K562 (cell line): ENCODE measurements around the gene ARHGAP30. TPM values are rescaled to one million over a fixed set of nuclear protein-coding genes. Genes with fewer than 3 reads are reported as not detected.
A peak's percentile ranks its signal among the peaks of the same experiment; 100 is the strongest.

Experiments
- ATAC-seq: fragments of 200-7000 bp; cut with Tn5 transposase; 3 replicates; pipeline ENCODE4 v1.9.1; 2020; ENCODE audit warnings: moderate library complexity
- BruUV-seq: library from RNA; stranded (reverse); fragments of 400-500 nt; replicated peaks from 2 replicates; lab custom pipeline; 2021; lab: Mats Ljungman, UMichigan
- CTCF ChIA-PET: fragments of 300-600 bp; formaldehyde crosslinking; extraction: SDS; loops from one replicate; lab custom pipeline; 2021; ENCODE audit warnings: low intra/inter-chr PET ratio; lab: Yijun Ruan, JAX
- POLR2A ChIA-PET: fragments of 300-600, 350-650 bp; sonication (Branson Sonifier 250); formaldehyde crosslinking; extraction: SDS; loops from one replicate; lab custom pipeline; 2021; ENCODE audit warnings: antibody characterized with exemption, inconsistent platforms; lab: Yijun Ruan, JAX
- DNase-seq, 4 experiments: peaks; one replicate each; pipeline versions ENCODE4 v3.0.0 to v3.0.0-alpha.2; 2011 to 2018; ENCODE audit warnings: low spot score in 3 of 4, mixed read lengths in 3 of 4; ENCODE audit errors: extremely low read depth in 1 of 4
- FAIRE-seq: peaks from 2 replicates; lab custom pipeline; 2011; peaks lifted over from hg19 to GRCh38; lab: Jason Lieb, UNC
- H2AFZ ChIP-seq: 2 replicates; pipeline ENCODE4 v1.6.0; 2011; ENCODE audit warnings: low read depth, low read length, control low read depth, inconsistent platforms
- H3K27ac ChIP-seq: fragments of 200-600 bp; 3 replicates; pipeline ENCODE4 v1.8.0; 2011; ENCODE audit warnings: low read depth, mild to moderate bottlenecking, control low read depth, inconsistent platforms, low read length, moderate library complexity, mixed read lengths; ENCODE audit errors: extremely low read depth
- H3K27me3 ChIP-seq, 2 experiments: fragments of 300-600 bp in 1 of 2; 2 replicates in 1 of 2; 3 replicates in 1 of 2; pipeline versions ENCODE4 v1.6.0 to v1.8.0; 2011; ENCODE audit warnings: inconsistent platforms in 2 of 2, low read length in 2 of 2, mild to moderate bottlenecking in 1 of 2, mixed read lengths in 1 of 2, moderate library complexity in 1 of 2; ENCODE audit not compliant: control insufficient read depth in 2 of 2, insufficient read depth in 2 of 2
- H3K36me3 ChIP-seq: fragments of 300-600 bp; 3 replicates; pipeline ENCODE4 v1.8.0; 2011; ENCODE audit warnings: mild to moderate bottlenecking, low read length, inconsistent platforms; ENCODE audit not compliant: control insufficient read depth, insufficient read depth
- H3K4me1 ChIP-seq, 2 experiments: fragments of 200-600 bp in 1 of 2; replicated peaks in 1 of 2; 2 replicates in 1 of 2; 3 replicates in 1 of 2; pipeline versions ENCODE4 v1.5.1 to v1.8.0; 2011; ENCODE audit warnings: inconsistent platforms in 2 of 2, low read length in 2 of 2, mild to moderate bottlenecking in 1 of 2, mixed read lengths in 1 of 2, moderate library complexity in 1 of 2; ENCODE audit not compliant: control insufficient read depth in 2 of 2, insufficient read depth in 2 of 2
- H3K4me2 ChIP-seq: 2 replicates; pipeline ENCODE4 v1.6.1; 2011; ENCODE audit warnings: low read length, control low read depth, inconsistent platforms, mixed read lengths; ENCODE audit not compliant: insufficient read depth
- H3K4me3 ChIP-seq: fragments of 200-600 bp; sonication (generic), shearing (Covaris generic); 2 replicates; pipeline ENCODE4 v1.5.1; 2016; ENCODE audit warnings: control low read depth, inconsistent platforms
- H3K79me2 ChIP-seq: fragments of 200-600 bp; 3 replicates; pipeline ENCODE4 v1.8.0; 2011; ENCODE audit warnings: low read length, inconsistent platforms; ENCODE audit not compliant: control insufficient read depth, insufficient read depth
- H3K9ac ChIP-seq, 2 experiments: 2 replicates each; pipeline versions ENCODE4 v1.6.0 to v1.6.1; 2011; ENCODE audit warnings: low read depth in 2 of 2, low read length in 2 of 2, control low read depth in 1 of 2, inconsistent platforms in 1 of 2, mild to moderate bottlenecking in 1 of 2, mixed read lengths in 1 of 2; ENCODE audit not compliant: insufficient read depth in 1 of 2
- H3K9me1 ChIP-seq: one replicate; pipeline ENCODE4 v1.6.0; 2011; ENCODE audit warnings: inconsistent platforms, mild to moderate bottlenecking, low read length, moderate library complexity; ENCODE audit not compliant: control insufficient read depth, insufficient read depth
- H3K9me3 ChIP-seq: replicated peaks from 2 replicates; pipeline ENCODE4 v1.5.1; 2011; ENCODE audit warnings: low read depth, low read length, inconsistent platforms; ENCODE audit not compliant: control insufficient read depth, insufficient read depth
- H4K20me1 ChIP-seq: replicated peaks from 2 replicates; pipeline ENCODE4 v1.6.1; 2011; ENCODE audit warnings: low read length, inconsistent platforms, mixed read lengths; ENCODE audit not compliant: control insufficient read depth, insufficient read depth
- POLR2G ChIP-seq: fragments of 200-400 bp; formaldehyde crosslinking; IDR thresholded peaks from 2 replicates; pipeline ENCODE4 v1.6.1; 2017; ENCODE audit warnings: low read depth, mild to moderate bottlenecking, antibody characterized with exemption, low read length, moderate library complexity
- PRDM10 ChIP-seq: fragments of 450-650 bp; IDR thresholded peaks from 2 replicates; pipeline ENCODE4 v1.6.1; 2018; ENCODE audit not compliant: partially characterized antibody
- RBBP5 ChIP-seq: fragments of 200-600 bp; sonication (generic); IDR thresholded peaks from 2 replicates; pipeline ENCODE4 v1.6.1; 2012; ENCODE audit warnings: borderline replicate concordance, mild to moderate bottlenecking, low read length, control low read depth, inconsistent platforms; ENCODE audit not compliant: insufficient read depth, poor library complexity, severe bottlenecking
- RBFOX2 ChIP-seq: fragments of 200-400 bp; formaldehyde crosslinking; IDR thresholded peaks from 2 replicates; pipeline ENCODE4 v1.6.1; 2017; ENCODE audit warnings: low read depth, mild to moderate bottlenecking, low read length, moderate library complexity
- ZNF274 ChIP-seq: IDR thresholded peaks from 2 replicates; pipeline ENCODE4 v1.6.1; 2011; ENCODE audit warnings: low read depth, mild to moderate bottlenecking, low read length, moderate library complexity, borderline replicate concordance
- WGBS: fragments of 100-300 bp; shearing (Covaris generic); methylation state at CpG from one replicate; pipeline ENCODE4 v1.1.6; 2016; ENCODE audit warnings: low coverage, mixed read lengths; ENCODE audit not compliant: insufficient coverage; ENCODE audit errors: missing lambda C conversion rate; 5-methylcytosine and 5-hydroxymethylcytosine counted together
- in situ Hi-C: fragments of 300-500 bp; cut with MboI; formaldehyde crosslinking; loops from 4 replicates; pipeline ENCODE4 v1.15.0; 2018; ENCODE audit warnings: inconsistent platforms, mixed read lengths
- intact Hi-C: fragments of 100-400 bp; cut with micrococcal nuclease; formaldehyde crosslinking; loops from 2 replicates; pipeline ENCODE4 v1.14.2; 2022
- polyA plus RNA-seq, 8 experiments: library from polyadenylated mRNA; depleted of rRNA in 4 of 8; stranded (reverse) in 5 of 8; unstranded in 3 of 8; fragments of >200 nt; fragmentation: Nextera tagmentation in 2 of 8; fragmentation: Illumina TruSeq in 1 of 8; extraction: Ambion mirVana in 2 of 8; extraction: Trizol in 1 of 8; gene quantifications; 2 replicates each; pipeline versions ENCODE4 v1.2.1 to v1.2.3, GENCODE V29; 2011 to 2014; ENCODE audit warnings: inconsistent platforms in 1 of 8, missing spikeins in 1 of 8
- total RNA-seq, 7 experiments: library from RNA; depleted of rRNA in 6 of 7; stranded (reverse); fragments of >200 nt in 6 of 7; fragmentation: Illumina TruSeq in 2 of 7; extraction: Trizol in 2 of 7; gene quantifications; 2 replicates each; pipeline versions ENCODE4 v1.2.1 to v1.2.3, GENCODE V29; 2011 to 2021; ENCODE audit warnings: low replicate concordance in 1 of 7

Gene ARHGAP30
- total and polyA plus RNA-seq, 9 of the 15 experiments (the other 6 are each of a cell fraction or from before 2014, with no cell fraction given) = 0.01 to 0.73 (median 0.12) TPM

GRCh38 chr1:161048949-161049722 lies 20.6 kb downstream of the ARHGAP30 start:
- intact Hi-C loops (no loop called here), in situ Hi-C loops (no loop called here)
- Histone ChIP-seq H3K4me2 (no peak overlapping the region), H3K4me1 (peaks cover 11 to 15% of the 10 kb centered on the region in 2 experiments; a peak in 4 of 5 replicates), H3K4me3 (no peak overlapping the region), H3K27ac (no peak overlapping the region), H2AFZ (no peak overlapping the region), H3K27me3 (no peaks in the 10 kb centered on the region), H4K20me1 (no peaks in the 10 kb centered on the region), H3K9me3 (no peaks in the 10 kb centered on the region; the same call in 1 of the 2 replicates), H3K9ac (peak overlapping the region in 1 of 2 experiments; percentile 22; a peak in 1 of 4 replicates), H3K36me3 (no peaks in the 10 kb centered on the region; the same call in 2 of the 3 replicates), H3K9me1 (no peaks in the 10 kb centered on the region), H3K79me2 (peaks cover 23% of the 10 kb centered on the region)
- WGBS = 52% methylated on average over 5 of the region's 5 CpGs
- ChIA-PET CTCF (no interaction called here), POLR2A (interaction anchor here (0.6 kb wide), 1 partner anchor 55 kb away, joined by 3 read pairs; no protein-coding TSS in a partner anchor)
- TF ChIP-seq POLR2G (0 out of 2 replicates have a peak, but pooled peaks have one; percentile 22), RBBP5 (no peak), RBFOX2 (0 out of 2 replicates have a peak, but pooled peaks have one; percentile 24), PRDM10 (no peak), ZNF274 (peak; percentile 82)
- no TSS peak for BruUV-seq
- ATAC-seq (no peak), FAIRE-seq (no peak), DNase-seq (no peak)
